Right kidney (tissue), 1 donor: ENCODE results near the gene C9orf72.

Experiments
- DNase-seq: peaks from one replicate; pipeline ENCODE4 v3.0.0-alpha.2; 2016

Gene C9orf72

DNA sequence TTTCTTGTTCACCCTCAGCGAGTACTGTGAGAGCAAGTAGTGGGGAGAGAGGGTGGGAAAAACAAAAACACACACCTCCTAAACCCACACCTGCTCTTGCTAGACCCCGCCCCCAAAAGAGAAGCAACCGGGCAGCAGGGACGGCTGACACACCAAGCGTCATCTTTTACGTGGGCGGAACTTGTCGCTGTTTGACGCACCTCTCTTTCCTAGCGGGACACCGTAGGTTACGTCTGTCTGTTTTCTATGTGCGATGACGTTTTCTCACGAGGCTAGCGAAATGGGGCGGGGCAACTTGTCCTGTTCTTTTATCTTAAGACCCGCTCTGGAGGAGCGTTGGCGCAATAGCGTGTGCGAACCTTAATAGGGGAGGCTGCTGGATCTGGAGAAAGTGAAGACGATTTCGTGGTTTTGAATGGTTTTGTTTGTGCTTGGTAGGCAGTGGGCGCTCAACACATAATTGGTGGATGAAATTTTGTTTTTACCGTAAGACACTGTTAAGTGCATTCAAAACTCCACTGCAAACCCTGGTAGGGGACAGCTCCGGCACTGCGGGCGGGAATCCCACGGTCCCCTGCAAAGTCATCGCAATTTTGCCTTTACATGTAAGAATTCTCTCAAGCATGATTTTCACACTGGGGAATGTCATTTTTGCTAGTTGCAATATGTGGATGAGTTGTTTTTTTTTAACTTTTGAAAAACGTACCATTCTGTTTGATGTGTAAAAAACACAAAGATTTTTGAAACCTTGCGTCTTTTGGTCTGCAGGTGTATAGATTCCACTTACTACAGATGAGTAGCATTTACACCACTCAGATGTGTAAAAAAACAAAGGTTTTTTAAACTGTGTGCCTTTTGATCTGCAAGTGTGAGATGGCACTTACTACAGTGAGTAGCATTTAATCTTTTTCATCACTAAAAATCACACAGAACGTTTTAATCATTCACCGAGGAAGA lies 631 bp upstream of the C9orf72 start:
- peak; percentile 93 for DNase-seq

DNA sequence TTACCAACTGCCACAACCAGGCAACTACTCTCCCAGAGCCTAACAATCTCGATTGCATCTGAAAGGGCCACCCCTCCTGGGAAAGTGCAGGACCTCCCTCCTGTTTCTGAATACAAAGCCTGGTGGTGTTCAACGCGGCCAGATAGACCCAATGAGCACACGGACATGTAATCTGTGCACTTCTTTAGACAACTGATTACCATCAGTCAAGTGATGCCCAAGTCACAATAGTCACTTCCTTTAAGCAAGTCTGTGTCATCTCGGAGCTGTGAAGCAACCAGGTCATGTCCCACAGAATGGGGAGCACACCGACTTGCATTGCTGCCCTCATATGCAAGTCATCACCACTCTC lies 739 bp downstream of the C9orf72 start:
- DNase-seq, result no peak

- no peak for DNase-seq
Measured at GRCh38 chr9:27572061-27572460, 1.2 kb downstream of the C9orf72 start.

DNA sequence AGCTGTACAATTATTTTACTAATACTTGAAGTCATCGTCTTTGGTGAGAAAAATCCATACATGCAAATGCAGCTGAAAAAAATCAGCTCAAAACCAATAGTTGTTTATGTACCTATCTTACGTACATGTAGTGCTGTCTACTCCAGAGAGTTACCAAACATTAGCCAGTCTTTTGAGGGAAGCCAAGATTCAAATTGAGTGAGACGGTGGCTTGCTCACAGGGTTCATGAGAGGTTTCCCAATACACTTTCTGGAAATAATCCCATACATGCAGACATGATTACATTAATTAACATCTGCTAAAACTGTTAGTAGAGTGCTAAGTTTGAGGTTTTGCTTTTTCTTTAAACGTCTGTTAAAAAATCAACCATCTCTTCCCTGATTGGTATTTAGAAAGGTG lies 2.3 kb downstream of the C9orf72 start:
- no peak for DNase-seq

DNA sequence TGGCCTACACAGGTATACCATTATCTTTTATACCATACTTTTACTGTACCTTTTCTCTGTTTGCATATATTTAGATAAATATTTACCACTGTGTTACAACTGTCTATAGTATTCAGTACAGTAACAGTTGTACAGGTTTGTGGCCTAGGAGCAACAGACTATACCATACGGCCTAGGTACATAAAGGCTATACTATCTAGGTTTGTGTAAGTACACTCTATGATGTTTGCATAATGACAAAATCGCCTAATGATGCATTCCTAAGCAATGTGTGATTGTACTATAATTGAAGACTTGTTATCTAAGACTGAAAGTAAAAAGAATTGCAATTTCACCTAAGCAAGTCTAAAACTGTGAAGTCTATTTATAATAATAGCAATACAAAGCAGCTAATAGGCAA lies 3.9 kb downstream of the C9orf72 start:
- DNase-seq, result no peak

DNA sequence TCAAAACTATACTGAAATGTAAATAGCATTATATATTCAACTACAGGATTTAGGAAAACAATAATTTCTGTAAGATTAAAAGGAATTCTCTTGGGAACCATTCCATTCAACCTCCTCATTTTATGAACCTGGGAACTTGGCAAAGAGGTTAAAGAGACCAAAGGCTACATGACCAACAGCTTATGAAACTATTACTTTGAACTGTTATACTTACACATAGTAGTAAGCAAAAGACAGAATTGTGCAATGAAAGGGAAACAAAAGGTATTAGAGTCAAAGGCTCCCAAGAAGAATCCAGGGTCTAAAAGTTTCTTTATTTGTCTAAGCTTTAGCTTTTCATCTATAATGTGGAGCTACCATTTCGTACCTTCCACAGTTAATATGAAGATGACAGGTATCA lies 7.2 kb downstream of the C9orf72 start:
- DNase-seq, result no peak

GRCh38 chr9:27565696-27566095 lies 7.6 kb downstream of the C9orf72 start:
- no peak for DNase-seq

DNA sequence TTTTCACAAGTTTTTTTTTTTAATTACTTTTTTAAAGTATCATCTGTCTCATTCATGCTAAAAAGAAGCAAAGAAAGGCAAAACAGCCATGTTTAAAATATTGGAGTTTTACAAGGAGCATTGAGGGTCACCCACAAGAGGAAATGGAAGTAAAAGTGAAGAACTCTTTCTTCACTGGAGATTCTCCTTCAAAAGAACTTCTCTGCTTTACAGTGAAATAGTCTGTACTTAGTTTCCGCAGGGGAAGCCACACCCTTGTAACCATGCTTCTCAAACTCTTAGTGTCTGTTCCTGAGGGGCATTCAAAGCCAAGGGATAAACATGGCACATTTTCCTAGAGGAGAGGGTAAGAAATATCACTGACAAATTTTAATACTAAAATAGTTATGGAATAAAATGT lies 8.6 kb downstream of the C9orf72 start:
- no peak for DNase-seq

DNA sequence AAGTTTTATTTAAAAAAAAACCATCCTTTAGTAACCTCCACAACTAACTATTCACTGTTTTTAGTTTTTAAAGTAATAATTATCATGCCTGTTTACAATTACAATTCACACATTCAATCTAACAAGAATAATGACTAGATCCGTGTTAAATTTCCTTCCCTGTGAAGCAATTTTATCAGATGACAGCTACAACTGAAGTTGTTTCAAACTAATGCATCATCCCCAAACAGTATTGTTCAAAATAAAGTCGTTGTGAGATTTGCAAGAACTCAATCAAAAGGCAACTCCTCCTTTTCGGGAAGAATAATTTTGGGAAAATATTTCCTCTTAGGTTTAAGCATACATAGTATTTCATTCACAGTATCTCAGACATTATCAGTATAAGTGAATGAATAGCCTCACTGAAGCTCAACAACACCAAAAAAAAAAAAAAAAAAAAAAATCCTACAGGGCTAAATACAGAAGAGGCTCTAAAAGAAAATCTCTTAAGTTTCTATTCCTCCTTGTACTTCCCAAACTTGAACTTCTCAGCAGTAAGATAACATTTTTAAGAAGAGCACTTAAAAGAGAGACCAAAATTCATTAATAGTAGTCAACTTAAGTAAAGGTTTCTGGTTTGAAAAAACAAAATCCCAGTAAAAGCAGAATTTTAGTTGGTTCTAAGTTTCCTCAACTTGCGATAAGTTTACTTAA lies 9.4 kb downstream of the C9orf72 start:
- no peak for DNase-seq

DNA sequence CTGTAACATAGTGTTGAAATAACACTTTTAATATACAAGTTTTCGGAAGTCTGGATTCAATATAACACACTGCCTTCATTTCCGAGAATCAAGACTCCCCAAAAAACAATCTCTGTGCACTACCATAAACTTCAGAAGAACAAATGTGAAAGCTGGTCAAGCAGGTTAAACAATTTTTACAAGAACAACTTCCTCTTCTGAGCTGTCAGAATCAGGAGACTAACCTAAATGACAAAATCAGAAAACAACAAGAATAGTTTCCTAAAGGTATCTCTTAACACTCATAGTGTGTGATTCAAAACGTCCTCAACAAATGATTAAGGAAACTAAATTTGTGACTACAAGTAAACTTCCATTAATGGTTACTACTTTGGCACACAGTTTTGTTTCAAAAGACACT lies 11.6 kb downstream of the C9orf72 start:
- no peak for DNase-seq

DNA sequence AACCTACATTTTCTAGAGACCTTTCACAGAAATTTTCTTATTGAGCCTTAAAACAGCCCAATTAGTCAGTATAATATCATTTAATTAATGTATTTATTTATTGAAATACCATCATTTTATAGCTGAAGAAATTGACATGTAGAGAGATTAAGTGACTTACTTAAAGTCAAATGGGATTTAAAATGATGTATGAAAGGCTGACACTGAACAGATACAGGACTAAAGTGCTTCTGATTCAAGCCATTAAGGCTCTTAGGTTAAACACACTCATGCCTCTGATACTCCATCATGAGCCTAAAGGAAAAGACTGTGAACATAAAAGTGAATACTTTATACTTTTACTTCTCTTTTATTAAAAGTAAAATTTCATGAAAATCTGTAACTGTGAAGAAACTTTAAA lies 12.8 kb downstream of the C9orf72 start:
- no peak for DNase-seq

DNA sequence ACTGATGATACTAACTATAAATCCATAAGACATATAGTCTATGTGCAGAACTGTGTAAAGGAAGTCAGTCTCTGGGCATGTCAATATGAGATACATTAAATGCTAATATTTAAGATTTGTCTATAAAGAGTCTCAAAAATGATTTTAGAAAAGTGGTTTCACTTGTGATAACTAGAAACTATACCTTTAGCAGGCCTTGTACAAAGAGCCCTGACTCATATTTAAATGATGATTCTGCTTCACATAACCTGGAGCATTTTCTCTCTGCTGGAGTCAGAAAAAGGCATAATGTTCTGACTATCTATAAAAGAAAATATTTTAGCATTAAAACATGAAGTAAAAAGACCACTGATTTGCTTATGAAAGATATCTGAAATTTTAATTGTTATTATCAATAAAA lies 15.0 kb downstream of the C9orf72 start:
- DNase-seq, result no peak

DNA sequence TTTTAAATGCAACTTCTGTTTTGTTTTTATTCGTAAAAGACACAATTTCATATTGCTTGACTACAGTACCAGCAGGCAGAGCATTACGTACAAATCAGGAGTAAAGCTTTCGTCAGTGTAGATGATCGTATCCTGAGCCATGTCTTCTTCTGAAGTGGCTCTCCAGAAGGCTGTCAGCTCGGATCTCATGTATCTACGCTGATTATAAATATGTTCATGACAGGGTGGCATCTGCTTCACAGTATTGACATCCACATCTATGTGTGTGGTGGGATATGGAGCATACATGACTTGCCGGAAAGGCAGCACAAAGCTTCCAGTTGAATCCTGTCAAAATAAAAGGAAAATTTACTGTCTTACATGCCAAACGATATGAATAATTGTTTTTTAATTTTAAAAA lies 16.8 kb downstream of the C9orf72 start:
- DNase-seq, result no peak

DNA sequence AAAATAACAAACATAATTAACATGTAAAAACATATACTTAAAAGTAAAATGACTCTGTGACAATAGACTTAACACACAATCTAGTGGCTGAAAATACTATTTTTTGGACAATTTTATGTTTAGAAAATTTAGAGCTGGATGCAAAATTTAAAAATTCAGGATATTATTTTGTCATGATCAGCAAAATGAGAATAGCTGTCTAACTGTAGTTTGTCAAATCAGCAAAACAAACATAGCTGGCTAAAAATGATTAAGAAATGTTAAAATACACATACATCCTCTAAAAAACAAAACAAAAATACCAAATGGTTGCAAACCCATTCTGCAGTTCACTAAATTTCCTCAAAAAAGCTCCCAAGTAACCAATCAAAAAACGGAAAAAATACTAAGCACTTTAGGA lies 18.6 kb downstream of the C9orf72 start:
- DNase-seq, result no peak

- no peak for DNase-seq
Measured at GRCh38 chr9:27549196-27549755, 24.0 kb downstream of the C9orf72 start.

DNA sequence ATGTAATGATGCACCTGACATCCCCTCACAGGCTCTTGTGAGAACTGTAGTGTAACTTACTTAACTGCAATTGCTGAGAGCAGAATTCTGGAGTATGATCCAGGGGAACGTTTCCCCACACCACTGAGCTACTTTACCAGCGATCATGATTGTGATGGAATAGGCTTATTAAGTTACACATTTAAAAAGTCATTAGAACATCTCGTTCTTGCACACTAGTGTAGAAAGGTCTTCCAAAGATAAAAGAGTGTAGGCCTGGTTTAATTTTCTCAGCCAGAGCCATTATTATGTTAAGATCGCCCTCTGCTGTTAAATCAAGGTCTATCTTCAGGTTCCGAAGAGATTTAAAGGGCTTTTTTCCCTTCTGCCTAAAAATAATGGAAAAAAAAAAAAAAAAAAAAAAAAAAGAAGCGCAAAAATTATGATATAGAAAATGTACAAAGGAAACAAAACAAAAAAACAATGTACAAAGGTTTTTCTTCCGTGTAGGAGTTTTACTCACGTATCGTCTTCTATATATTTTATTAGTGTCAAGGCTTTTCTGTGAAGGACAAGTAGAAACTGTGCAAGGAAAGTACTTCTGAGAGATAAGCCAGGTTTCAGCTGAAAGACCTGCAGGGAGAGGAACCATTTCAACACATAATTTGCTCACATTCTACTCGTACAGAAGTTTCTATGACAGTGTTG lies 25.1 kb downstream of the C9orf72 start:
- no peak for DNase-seq

DNA sequence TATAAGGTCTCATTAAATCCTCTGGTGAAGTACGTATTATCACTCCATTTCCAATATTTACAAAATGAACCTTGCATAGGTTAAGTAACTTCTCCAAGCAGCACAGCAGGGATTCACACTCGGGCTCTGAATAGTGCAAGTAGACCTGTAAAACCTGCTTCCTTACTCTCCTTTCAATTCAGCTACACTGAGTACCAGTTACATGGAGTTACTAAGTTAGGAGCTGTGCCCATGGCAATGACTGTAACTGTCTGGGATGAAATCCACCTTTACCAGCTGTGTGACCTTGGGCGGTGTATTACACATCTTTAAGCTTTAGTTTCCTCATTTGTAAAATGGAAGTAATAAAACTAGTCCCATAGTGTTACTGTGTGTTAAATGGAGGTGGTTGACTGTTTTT lies 27.8 kb downstream of the C9orf72 start:
- DNase-seq, result no peak

DNA sequence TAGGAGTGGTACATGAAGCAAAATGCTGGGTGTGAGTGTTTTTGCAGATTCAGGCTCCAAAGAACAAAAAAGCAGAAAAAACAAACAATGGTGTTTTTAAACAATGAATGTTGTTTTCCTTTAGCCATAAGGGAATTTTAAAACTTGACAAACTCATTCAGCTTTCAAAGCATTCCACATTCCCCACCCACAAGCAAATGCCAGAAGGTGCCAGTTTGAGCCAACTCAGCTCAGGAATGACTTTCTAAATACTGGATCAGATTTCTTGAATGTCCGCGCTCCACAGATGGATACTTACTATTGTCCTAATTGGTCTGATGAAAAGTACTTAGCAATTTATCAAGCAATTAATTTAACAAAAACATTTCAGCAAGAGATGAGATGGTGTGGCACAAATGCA lies 30.8 kb downstream of the C9orf72 start:
- no peak for DNase-seq

GRCh38 chr9:27541740-27542139 lies 31.5 kb downstream of the C9orf72 start:
- DNase-seq, result no peak

GRCh38 chr9:27540502-27540901 lies 32.8 kb downstream of the C9orf72 start:
- no peak for DNase-seq

GRCh38 chr9:27539479-27540441 lies 33.5 kb downstream of the C9orf72 start:
- DNase-seq, result no peak

- no peak for DNase-seq
Measured at GRCh38 chr9:27538647-27539046, 34.6 kb downstream of the C9orf72 start.
